SKM-1 treated with dmso at 0.1 percent for 144 hours (cell line): ENCODE data around the gene NAGS.
"Not testable (repeated sequence)": the region's sequence is repeated elsewhere in the genome, so short reads cannot be mapped to it uniquely, and the experiment has no call there.

Experiments used
- DNase-seq: peaks from one replicate; lab custom pipeline; 2025; ENCODE audit not compliant: unreplicated experiment; lab: John Stamatoyannopoulos, UW

Gene NAGS, protein sequence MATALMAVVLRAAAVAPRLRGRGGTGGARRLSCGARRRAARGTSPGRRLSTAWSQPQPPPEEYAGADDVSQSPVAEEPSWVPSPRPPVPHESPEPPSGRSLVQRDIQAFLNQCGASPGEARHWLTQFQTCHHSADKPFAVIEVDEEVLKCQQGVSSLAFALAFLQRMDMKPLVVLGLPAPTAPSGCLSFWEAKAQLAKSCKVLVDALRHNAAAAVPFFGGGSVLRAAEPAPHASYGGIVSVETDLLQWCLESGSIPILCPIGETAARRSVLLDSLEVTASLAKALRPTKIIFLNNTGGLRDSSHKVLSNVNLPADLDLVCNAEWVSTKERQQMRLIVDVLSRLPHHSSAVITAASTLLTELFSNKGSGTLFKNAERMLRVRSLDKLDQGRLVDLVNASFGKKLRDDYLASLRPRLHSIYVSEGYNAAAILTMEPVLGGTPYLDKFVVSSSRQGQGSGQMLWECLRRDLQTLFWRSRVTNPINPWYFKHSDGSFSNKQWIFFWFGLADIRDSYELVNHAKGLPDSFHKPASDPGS

GRCh38 chr17:44004077-44004760 is at the start of gene NAGS:
NAGS (plus strand) TSS chr17:44004622; CDS start chr17:44004664, 42 bp downstream.
- DNase-seq = no peak

DNA sequence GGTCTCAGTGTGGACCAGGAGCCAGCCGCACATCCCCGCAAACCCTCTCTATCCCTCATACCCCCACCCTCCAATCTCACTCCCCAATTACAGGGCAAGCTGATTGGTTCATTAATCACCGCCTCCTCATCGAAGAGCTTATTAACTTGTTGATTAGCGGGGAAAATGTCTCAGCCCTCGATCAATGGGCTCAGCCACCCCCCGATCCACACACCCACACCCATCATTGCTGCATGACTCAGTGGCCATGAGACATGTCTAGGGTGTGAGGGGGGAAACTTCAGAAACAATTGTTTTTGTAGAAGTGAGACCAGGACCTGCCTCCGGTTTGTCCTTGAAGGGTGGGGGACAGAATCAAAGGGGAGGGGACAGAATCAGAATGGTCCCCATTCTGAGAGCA is 48.2 kb upstream of the NAGS start:
- DNase-seq = no peak

GRCh38 chr17:43958748-43959352 is 45.6 kb upstream of the NAGS start:
- DNase-seq = no peak

DNA sequence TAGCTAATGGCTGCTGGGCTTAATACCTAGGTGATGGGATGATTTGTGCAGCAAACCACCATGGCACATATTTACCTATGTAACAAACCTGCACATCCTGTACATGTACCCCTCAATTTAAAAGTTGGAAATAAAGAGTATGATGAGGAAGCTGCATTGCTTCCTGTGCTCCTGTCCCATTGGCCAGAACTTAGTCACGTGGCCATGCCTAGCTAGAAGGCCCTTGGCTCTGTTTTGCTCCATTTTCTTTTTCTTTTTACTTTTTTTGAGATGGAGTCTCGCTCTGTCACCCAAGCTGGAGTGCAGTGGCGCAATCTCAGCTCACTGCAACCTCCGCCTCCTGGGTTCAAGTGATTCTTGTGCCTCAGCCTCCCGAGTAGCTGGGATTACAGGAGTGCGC is 43.1 kb upstream of the NAGS start:
- not testable (repeated sequence) for DNase-seq

DNA sequence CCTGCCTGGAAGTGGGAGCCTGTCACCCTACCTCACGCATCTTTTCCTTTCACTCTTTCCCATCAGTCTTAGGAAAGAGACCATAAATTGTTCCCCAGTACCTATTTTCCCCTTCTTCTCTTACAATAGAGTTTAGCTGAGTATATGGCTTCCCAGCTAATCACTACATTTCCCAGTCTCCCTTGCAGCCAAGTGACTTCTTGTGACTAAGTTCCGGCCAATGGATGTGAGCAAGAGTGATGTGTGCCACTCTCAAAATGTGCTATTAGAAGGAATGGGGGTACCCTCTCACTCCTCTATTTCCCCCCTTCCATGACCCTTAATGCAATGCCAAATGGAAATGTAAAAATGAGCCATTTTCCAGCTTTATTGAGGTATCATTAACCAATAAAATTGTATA is 42.5 kb upstream of the NAGS start:
- DNase-seq = no peak

DNA sequence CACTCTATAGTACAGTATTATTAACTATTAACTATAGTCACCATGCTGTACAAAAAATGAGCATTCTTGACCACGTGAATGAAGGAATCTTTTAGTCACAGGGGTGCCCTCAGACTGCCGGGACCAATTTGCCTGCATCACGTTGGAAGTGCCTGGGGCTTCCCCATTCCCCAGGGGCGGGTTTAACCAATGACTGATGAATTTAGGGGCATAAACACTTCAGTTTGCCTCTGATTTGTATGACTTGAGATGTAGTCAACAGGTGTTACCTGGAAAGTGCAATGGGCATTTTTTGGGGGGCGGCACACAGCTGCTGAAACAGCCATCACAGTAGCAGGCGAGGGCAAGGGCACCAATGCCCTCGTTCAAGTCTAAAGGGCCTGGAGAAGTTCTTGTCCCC is 41.9 kb upstream of the NAGS start:
- DNase-seq = no peak

GRCh38 chr17:43966276-43966675 is 38.1 kb upstream of the NAGS start:
- DNase-seq = no peak

- DNase-seq = no peak
Observed at GRCh38 chr17:43967251-43967875, 37.1 kb upstream of the NAGS start.

- DNase-seq = no peak
Observed at GRCh38 chr17:43970366-43970765, 34.1 kb upstream of the NAGS start.

GRCh38 chr17:43971436-43971835 is 33.0 kb upstream of the NAGS start:
- not testable (repeated sequence) for DNase-seq

DNA sequence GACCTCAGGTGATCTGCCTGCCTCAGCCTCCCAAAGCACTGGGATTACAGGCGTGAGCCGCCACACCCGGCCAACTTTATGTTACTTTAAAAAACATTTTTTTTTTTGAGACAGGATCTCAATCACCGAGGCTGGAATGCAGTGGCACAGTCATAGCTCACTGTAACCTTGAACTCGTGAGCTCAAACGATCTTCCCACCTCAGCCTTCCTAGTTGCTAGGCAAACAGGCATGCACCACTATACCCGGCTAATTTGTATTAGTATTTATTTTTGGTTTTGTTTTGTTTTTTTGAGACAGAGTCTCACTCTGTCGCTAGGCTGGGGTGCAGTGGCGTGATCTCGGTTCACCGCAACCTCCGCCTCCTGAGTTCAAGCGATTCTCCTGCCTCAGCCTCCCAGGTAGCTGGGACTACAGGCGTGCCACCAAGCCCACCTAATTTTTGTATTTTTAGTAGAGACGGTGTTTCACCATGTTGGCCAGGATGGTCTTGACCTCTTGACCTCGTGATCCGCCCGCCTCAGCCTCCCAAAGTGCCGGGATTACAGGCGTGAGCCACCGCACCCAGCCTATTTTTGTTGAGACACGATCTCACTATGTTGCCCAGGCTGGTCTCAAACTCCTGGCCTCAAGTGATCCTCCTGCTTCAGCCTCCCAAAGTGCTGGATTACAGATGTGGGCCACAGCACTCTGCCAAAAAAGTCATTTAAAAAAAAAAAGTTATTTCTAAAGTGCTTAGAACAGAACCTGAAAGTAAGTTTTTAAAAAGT is 31.8 kb upstream of the NAGS start:
- not testable (repeated sequence) for DNase-seq

DNA sequence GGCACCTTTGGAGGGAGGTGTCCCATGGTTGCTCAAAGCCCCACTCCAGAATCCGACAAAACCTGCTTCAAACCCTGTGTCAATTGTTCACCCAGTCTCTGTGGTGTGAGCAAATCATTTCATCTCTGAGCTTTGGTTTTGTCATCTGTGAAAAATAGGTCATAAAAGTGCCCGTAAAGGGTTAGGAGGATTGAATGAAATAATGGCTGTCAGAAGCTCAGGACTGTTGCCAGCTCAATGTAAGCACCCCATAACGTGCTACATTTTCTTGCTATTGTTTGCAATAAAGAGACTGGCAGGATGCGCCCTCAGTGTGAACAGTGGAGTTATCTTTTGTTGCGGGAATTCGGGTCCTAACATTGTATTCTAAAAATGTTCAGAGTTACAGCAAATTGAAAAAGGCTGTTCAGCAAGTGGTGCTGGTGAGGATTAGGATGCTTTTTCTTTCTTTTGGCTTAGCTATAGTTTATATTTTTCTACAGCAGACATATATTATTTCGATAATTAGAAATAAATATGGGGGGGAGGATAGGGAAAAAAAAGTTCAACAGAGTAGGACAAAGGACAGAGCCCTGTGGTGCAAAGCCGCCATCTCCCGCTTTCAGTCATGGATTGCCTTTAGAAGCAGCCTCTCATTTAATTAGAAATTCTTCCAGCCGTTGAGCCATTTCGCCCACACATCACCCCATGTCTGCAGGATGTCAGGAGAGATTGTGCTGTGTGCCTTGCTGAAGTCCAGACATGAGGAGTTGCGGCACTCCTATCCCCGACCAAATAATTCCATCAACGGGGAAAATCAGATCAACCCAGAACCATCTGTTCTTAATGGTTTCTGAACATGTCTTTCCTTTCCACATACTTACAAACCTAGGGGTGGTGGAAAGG is 29.8 kb upstream of the NAGS start:
- DNase-seq = no peak

GRCh38 chr17:43975898-43976297 is 28.5 kb upstream of the NAGS start:
- no peak for DNase-seq

DNA sequence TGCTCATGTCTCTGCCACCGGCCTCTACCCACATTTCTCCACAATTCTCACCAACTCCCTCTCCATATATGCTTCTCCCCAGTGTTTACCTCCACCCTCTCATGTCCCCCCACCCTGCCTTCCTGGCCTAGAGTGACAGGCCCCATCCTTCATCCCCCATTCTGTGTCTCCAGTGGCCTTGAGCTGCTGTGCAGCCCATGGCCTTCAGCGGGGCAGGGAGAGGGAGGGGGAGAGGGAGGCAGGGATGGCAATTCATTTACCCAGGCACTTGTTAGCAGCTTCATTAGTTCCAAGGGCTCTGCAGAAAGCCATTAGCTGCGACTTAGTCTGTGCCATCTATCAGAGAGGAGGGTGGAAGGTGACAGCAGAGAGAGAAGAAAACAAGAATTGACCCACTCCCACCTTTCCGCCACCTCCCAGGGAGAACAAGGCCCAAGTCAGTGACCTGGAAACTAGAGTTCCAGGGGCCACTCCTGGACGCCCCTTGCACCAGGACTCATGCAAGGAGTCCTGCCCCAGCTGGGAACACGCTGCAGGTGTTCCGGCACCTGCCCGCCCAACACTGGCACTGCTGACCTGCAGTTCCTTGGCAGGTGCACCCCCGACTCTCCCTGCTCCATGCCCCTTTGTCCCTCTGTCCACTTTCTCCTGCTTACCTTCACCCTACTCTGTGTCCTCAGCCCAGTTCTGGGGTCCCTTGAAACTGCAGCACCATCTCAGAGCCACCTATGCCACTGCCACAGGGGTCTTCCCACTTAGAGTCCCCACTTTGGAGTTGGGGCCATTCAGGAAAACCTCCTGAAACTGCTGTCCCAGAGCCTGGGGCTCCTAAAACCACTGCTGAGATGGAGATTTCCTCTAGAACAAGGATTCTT is 27.2 kb upstream of the NAGS start:
- no peak for DNase-seq

- DNase-seq = no peak
Observed at GRCh38 chr17:43978078-43978477, 26.3 kb upstream of the NAGS start.

- no peak for DNase-seq
Observed at GRCh38 chr17:43979011-43979410, 25.4 kb upstream of the NAGS start.

- DNase-seq = no peak
Observed at GRCh38 chr17:43979671-43980070, 24.8 kb upstream of the NAGS start.

DNA sequence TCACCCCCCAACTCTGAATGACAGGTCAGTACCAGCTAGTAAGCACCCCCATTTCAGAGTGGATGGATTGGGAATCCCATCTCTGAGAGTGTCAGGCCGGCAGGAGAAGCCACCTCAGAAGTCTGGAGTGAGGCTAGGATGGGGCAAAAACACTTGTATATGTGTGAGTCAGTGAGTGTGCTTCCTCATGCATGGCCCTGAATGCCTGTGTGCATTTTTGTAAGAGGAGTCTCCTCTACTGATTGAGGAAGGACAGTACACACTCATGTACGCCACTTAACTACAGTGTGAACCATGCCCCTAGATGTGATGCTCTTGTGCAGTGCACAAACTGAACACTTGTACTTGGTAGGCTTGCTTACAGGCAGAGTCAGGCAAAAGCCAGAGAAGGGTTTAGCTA is 22.3 kb upstream of the NAGS start:
- DNase-seq = no peak

DNA sequence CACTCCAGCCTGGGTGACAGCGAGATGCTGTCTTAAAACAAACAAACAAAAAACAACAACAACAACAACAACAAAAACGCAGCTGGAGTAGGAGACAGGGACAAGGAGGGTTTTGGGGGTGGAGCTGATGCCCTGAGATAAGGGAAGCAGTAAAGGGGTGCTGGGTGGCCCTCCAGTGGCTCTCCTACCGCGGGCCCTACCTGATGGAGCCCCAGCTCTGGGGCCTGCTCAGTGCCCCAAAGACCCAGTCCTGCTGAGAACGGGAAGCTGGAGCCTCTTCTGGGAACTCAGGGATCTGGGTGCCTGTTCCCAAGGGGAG is 21.3 kb upstream of the NAGS start:
- no peak for DNase-seq
